Thyroid gland (tissue), 4 donors: ENCODE measurements around the gene ERICH2. TPM values are rescaled to one million over a fixed set of nuclear protein-coding genes. Genes with fewer than 3 reads are reported as not detected.

Experiments used
- DNase-seq, 2 donors: peaks; one replicate each; pipeline ENCODE4 v3.0.0-alpha.2; 2019
- H3K27ac ChIP-seq, 3 donors: fragments of 200-600 bp; sonication (generic); 1 replicate in 2 of 3; 2 replicates in 1 of 3; pipeline ENCODE4 v1.5.1; 2016 to 2019; ENCODE audit warnings: mild to moderate bottlenecking in 1 of 3, moderate library complexity in 1 of 3
- H3K27me3 ChIP-seq: fragments of 200-600 bp; sonication (generic); one replicate; pipeline ENCODE4 v1.5.1; 2019
- H3K36me3 ChIP-seq, 2 donors: fragments of 200-600 bp; sonication (generic); one replicate each; pipeline ENCODE4 v1.5.1; 2016 to 2019
- H3K4me1 ChIP-seq, 2 donors: fragments of 200-600 bp; sonication (generic); one replicate each; pipeline ENCODE4 v1.5.1; 2017 to 2019
- H3K4me3 ChIP-seq, 3 donors: fragments of 200-600 bp; sonication (generic); replicated peaks in 1 of 3; 1 replicate in 2 of 3; 2 replicates in 1 of 3; pipeline ENCODE4 v1.5.1; 2016; ENCODE audit warnings: mild to moderate bottlenecking in 1 of 3
- H3K9me3 ChIP-seq: fragments of 200-600 bp; sonication (generic); one replicate; pipeline ENCODE4 v1.5.1; 2017
- CTCF ChIP-seq, 6 experiments: fragments of 200-600 bp in 3 of 6; fragments of 450-650 bp in 3 of 6; sonication (generic) in 3 of 6; IDR thresholded peaks; one replicate each; pipeline ENCODE4 v1.5.1; 2016 to 2019; ENCODE audit warnings: antibody characterized with exemption in 6 of 6, mild to moderate bottlenecking in 2 of 6, inconsistent platforms in 1 of 6, moderate library complexity in 1 of 6
- POLR2A ChIP-seq, 2 donors: fragments of 450-650 bp; IDR thresholded peaks; one replicate each; pipeline ENCODE4 v1.6.1; 2017; ENCODE audit warnings: antibody characterized with exemption in 2 of 2, mild to moderate bottlenecking in 2 of 2, moderate library complexity in 1 of 2
- WGBS, 2 donors: methylation state at CpG; one replicate each; pipeline ENCODE4 v1.1.5; 2017; 5-methylcytosine and 5-hydroxymethylcytosine counted together
- intact Hi-C: fragments of 100-400 bp; cut with DNase I; formaldehyde crosslinking; loops from one replicate; pipeline ENCODE4 v1.15.1; 2023
- total RNA-seq, 4 donors: library from RNA; depleted of rRNA; stranded (reverse); fragments of >200 nt; gene quantifications; one replicate each; pipeline ENCODE4 v1.2.3, GENCODE V29; 2016

Gene ERICH2
- total RNA-seq, 4 donors from 2014 or later, result not detected

GRCh38 chr2:170812710-170813600, 42.8 kb downstream of the ERICH2 start:
- Histone ChIP-seq H3K4me1 (peaks cover 26 to 37% of the 10 kb centered on the region in 2 donors), H3K36me3 (no peaks in the 10 kb centered on the region), H3K4me3 (no peak overlapping the region), H3K9me3 (no peaks in the 10 kb centered on the region), H3K27me3 (peaks cover 18% of the 10 kb centered on the region), H3K27ac (no peak overlapping the region)
- intact Hi-C loops, result loop anchor here (5.0 kb wide), 2 partner anchors 96 to 451 kb away; partner anchors contain the start of gene SP5
- DNase-seq, result peak; percentile 26 to 36
- 2 to 3% methylated on average over 14 of the region's 14 CpGs for WGBS, 2 donors
- TF ChIP-seq POLR2A (IDR thresholded peaks at IDR 0.05), result no peak
- TF ChIP-seq CTCF (IDR thresholded peaks at IDR 0.05), result peak; percentile 18 to 83 (median 66)

- H3K36me3 ChIP-seq, result no peaks in the 10 kb centered on the region
- TF ChIP-seq POLR2A (IDR thresholded peaks at IDR 0.05) (no peak), CTCF (IDR thresholded peaks at IDR 0.05) (no peak)
- peaks cover 34 to 46% of the 10 kb centered on the region in 2 donors for H3K4me1 ChIP-seq
- H3K27ac ChIP-seq, result no peak overlapping the region
- H3K4me3 ChIP-seq, result no peak overlapping the region
- H3K9me3 ChIP-seq, result no peaks in the 10 kb centered on the region
- WGBS, 2 donors, result 5% methylated on average over 41 of the region's 41 CpGs
- intact Hi-C loops, result loop anchor here (5.0 kb wide), 2 partner anchors 97 to 452 kb away; partner anchors contain the start of gene SP5
- peak; percentile 40 to 58 for DNase-seq
- H3K27me3 ChIP-seq, result peaks cover 26% of the 10 kb centered on the region
These were observed 43.7 kb downstream of the ERICH2 start for GRCh38 chr2:170813611-170814532.

GRCh38 chr2:170814533-170815230, 44.5 kb downstream of the ERICH2 start:
- no peak for DNase-seq
- peaks cover 34% of the 10 kb centered on the region for H3K27me3 ChIP-seq
- no peaks in the 10 kb centered on the region for H3K36me3 ChIP-seq
- 11 to 16% methylated on average over 30 to 31 of the region's 31 CpGs for WGBS, 2 donors
- H3K27ac ChIP-seq, result no peak overlapping the region
- no peaks in the 10 kb centered on the region for H3K9me3 ChIP-seq
- no peak overlapping the region for H3K4me3 ChIP-seq
- intact Hi-C loops, result loop anchor here (5.0 kb wide), 3 partner anchors 97 to 452 kb away; partner anchors contain the start of gene SP5
- peaks cover 34 to 48% of the 10 kb centered on the region in 2 donors for H3K4me1 ChIP-seq
- TF ChIP-seq CTCF (IDR thresholded peaks at IDR 0.05) (no peak), POLR2A (IDR thresholded peaks at IDR 0.05) (no peak)

GRCh38 chr2:170815311-170815710, 45.1 kb downstream of the ERICH2 start:
- Histone ChIP-seq H3K36me3 (no peaks in the 10 kb centered on the region), H3K27ac (no peak overlapping the region), H3K27me3 (peaks cover 40% of the 10 kb centered on the region), H3K9me3 (no peaks in the 10 kb centered on the region), H3K4me3 (no peak overlapping the region), H3K4me1 (peaks cover 41 to 54% of the 10 kb centered on the region in 2 donors)
- TF ChIP-seq CTCF (IDR thresholded peaks at IDR 0.05) (no peak), POLR2A (IDR thresholded peaks at IDR 0.05) (no peak)
- 3 to 4% methylated on average over 19 of the region's 19 CpGs for WGBS, 2 donors
- intact Hi-C loops, result loop anchor here (5.0 kb wide), 1 partner anchor 408 kb away; no protein-coding TSS in a partner anchor
- no peak for DNase-seq
